SK-N-SH (cell line): ENCODE results near the gene SPSB4. TPM values are rescaled to one million over a fixed set of nuclear protein-coding genes. Genes with fewer than 3 reads are reported as not detected.

ENCODE experiments used
- CTCF ChIA-PET: fragments of 300-600, 350-600 bp; formaldehyde crosslinking; extraction: SDS; loops from one replicate; lab custom pipeline; 2021; lab: Yijun Ruan, JAX
- POLR2A ChIA-PET: fragments of 350-600 bp; sonication (Branson Sonifier 250); formaldehyde crosslinking; extraction: SDS; loops from one replicate; lab custom pipeline; 2020; ENCODE audit warnings: antibody characterized with exemption, inconsistent platforms; lab: Yijun Ruan, JAX
- DNase-seq: peaks from one replicate; pipeline ENCODE4 v3.0.0; 2012
- H2AFZ ChIP-seq: fragments of 200-600 bp; sonication (generic); 2 replicates; pipeline ENCODE4 v1.8.1; 2016; ENCODE audit warnings: antibody characterized with exemption, mild to moderate bottlenecking, low read depth
- H3F3A ChIP-seq: fragments of 200-600 bp; sonication (generic); replicated peaks from 2 replicates; pipeline ENCODE3; 2016; ENCODE audit warnings: antibody characterized with exemption, mild to moderate bottlenecking; ENCODE audit not compliant: insufficient read depth
- H3K27ac ChIP-seq, 2 experiments: fragments of 200-500 bp in 1 of 2; fragments of 200-600 bp in 1 of 2; sonication (Bioruptor generic) in 1 of 2; sonication (generic), shearing (Covaris generic) in 1 of 2; 2 replicates each; pipeline versions ENCODE4 v1.5.1 to v1.6.1; 2014 to 2016; ENCODE audit warnings: low read depth in 2 of 2, inconsistent platforms in 1 of 2, low read length in 1 of 2, mild to moderate bottlenecking in 1 of 2, mixed read lengths in 1 of 2
- H3K27me3 ChIP-seq: fragments of 200-600 bp; sonication (generic), shearing (Covaris generic); 2 replicates; pipeline ENCODE4 v1.6.1; 2016; ENCODE audit warnings: mixed run types; ENCODE audit not compliant: insufficient read depth
- H3K36me3 ChIP-seq, 2 experiments: fragments of 200-500 bp in 1 of 2; fragments of 200-600 bp in 1 of 2; sonication (Bioruptor generic) in 1 of 2; sonication (generic) in 1 of 2; replicated peaks in 1 of 2; 2 replicates each; pipeline versions ENCODE3 to v1.5.1; 2014 to 2016; ENCODE audit warnings: low read length in 1 of 2, mild to moderate bottlenecking in 1 of 2; ENCODE audit not compliant: insufficient read depth in 2 of 2, control insufficient read depth in 1 of 2
- H3K4me1 ChIP-seq, 2 experiments: fragments of 200-500 bp in 1 of 2; fragments of 200-600 bp in 1 of 2; sonication (Bioruptor generic) in 1 of 2; sonication (generic), shearing (Covaris generic) in 1 of 2; 2 replicates each; pipeline versions ENCODE4 v1.5.1 to v1.6.1; 2014 to 2016; ENCODE audit warnings: low read depth in 1 of 2, low read length in 1 of 2, mixed run types in 1 of 2; ENCODE audit not compliant: insufficient read depth in 2 of 2, control insufficient read depth in 1 of 2
- H3K4me2 ChIP-seq: fragments of 200-600 bp; sonication (generic), shearing (Covaris generic); 2 replicates; pipeline ENCODE4 v1.6.1; 2017; ENCODE audit warnings: mixed run types
- H3K4me3 ChIP-seq, 2 experiments: fragments of 200-500 bp in 1 of 2; fragments of 200-600 bp in 1 of 2; sonication (Bioruptor generic) in 1 of 2; sonication (generic), shearing (Covaris generic) in 1 of 2; 2 replicates each; pipeline versions ENCODE4 v1.5.1 to v1.8.1; 2014 to 2016; ENCODE audit warnings: low read depth in 2 of 2, inconsistent platforms in 1 of 2, low read length in 1 of 2, mild to moderate bottlenecking in 1 of 2, mixed read lengths in 1 of 2, moderate library complexity in 1 of 2
- H3K79me2 ChIP-seq: fragments of 200-600 bp; sonication (generic); 2 replicates; pipeline ENCODE4 v1.8.1; 2017; ENCODE audit warnings: mild to moderate bottlenecking; ENCODE audit not compliant: insufficient read depth
- H3K9ac ChIP-seq: fragments of 200-600 bp; sonication (generic); 2 replicates; pipeline ENCODE4 v1.6.1; 2017; ENCODE audit warnings: mixed run types
- H3K9me2 ChIP-seq: fragments of 200-600 bp; sonication (generic); 2 replicates; pipeline ENCODE4 v1.6.1; 2017; ENCODE audit warnings: mixed run types
- H3K9me3 ChIP-seq: fragments of 200-600 bp; sonication (generic); 2 replicates; pipeline ENCODE4 v1.6.1; 2017; ENCODE audit warnings: mixed run types, mild to moderate bottlenecking, moderate library complexity
- H4K20me1 ChIP-seq: fragments of 200-600 bp; sonication (generic); 2 replicates; pipeline ENCODE4 v1.6.1; 2017; ENCODE audit warnings: mild to moderate bottlenecking, mixed run types; ENCODE audit not compliant: insufficient read depth
- CHD2 ChIP-seq: fragments of 150-350 bp; IDR thresholded peaks from 2 replicates; pipeline ENCODE4 v1.6.1; 2018; ENCODE audit warnings: low read length; ENCODE audit not compliant: partially characterized antibody
- CTCF ChIP-seq: fragments of 200-600 bp; sonication (generic); IDR thresholded peaks from 2 replicates; pipeline ENCODE4 v1.6.1; 2017; ENCODE audit warnings: antibody characterized with exemption, mild to moderate bottlenecking, moderate library complexity
- ELF1 ChIP-seq: IDR thresholded peaks from 2 replicates; pipeline ENCODE4 v1.4.0; 2012
- EZH2phosphoT487 ChIP-seq: fragments of 200-600 bp; sonication (generic); IDR thresholded peaks from 2 replicates; pipeline ENCODE4 v1.6.1; 2017; ENCODE audit warnings: low read depth, mixed run types, mild to moderate bottlenecking, antibody characterized with exemption, moderate library complexity, borderline replicate concordance
- FOSL2 ChIP-seq: IDR thresholded peaks from 2 replicates; pipeline ENCODE4 v1.4.0; 2012; ENCODE audit warnings: low read depth, mild to moderate bottlenecking, moderate library complexity, borderline replicate concordance
- FOXJ3 ChIP-seq: sonication (generic); formaldehyde crosslinking; IDR thresholded peaks from 2 replicates; pipeline ENCODE4 v1.5.1; 2020; ENCODE audit warnings: mild to moderate bottlenecking, missing genetic modification reagents
- GATA2 ChIP-seq: sonication (generic); formaldehyde crosslinking; IDR thresholded peaks from 2 replicates; pipeline ENCODE4 v1.5.0; 2020; ENCODE audit warnings: mild to moderate bottlenecking, missing genetic modification reagents
- JUND ChIP-seq: IDR thresholded peaks from 2 replicates; pipeline ENCODE4 v1.4.0; 2012
- NFIC ChIP-seq: IDR thresholded peaks from 2 replicates; pipeline ENCODE4 v1.4.0; 2012; ENCODE audit warnings: borderline replicate concordance
- NRF1 ChIP-seq: IDR thresholded peaks from 2 replicates; pipeline ENCODE4 v1.6.1; 2012; ENCODE audit warnings: low read depth, mild to moderate bottlenecking, low read length
- RAD21 ChIP-seq: IDR thresholded peaks from 2 replicates; pipeline ENCODE4 v1.6.1; 2012; ENCODE audit warnings: mild to moderate bottlenecking, low read length
- RXRA ChIP-seq: IDR thresholded peaks from 2 replicates; pipeline ENCODE4 v1.4.0; 2012; ENCODE audit warnings: low read depth, mild to moderate bottlenecking, borderline replicate concordance
- SMC3 ChIP-seq: IDR thresholded peaks from 2 replicates; pipeline ENCODE4 v1.6.1; 2012; ENCODE audit warnings: low read depth, low read length, improper control_type of control experiment
- TAF1 ChIP-seq: IDR thresholded peaks from 2 replicates; pipeline ENCODE4 v1.6.1; 2012; ENCODE audit warnings: low read depth, mild to moderate bottlenecking, low read length, moderate library complexity, borderline replicate concordance
- TCF12 ChIP-seq: IDR thresholded peaks from 2 replicates; pipeline ENCODE4 v1.4.0; 2012
- USF1 ChIP-seq: IDR thresholded peaks from 2 replicates; pipeline ENCODE4 v1.4.0; 2012; ENCODE audit warnings: low read depth, borderline replicate concordance
- WGBS: methylation state at CpG from one replicate; pipeline ENCODE4 v1.1.6; 2017; ENCODE audit warnings: low lambda C conversion rate; 5-methylcytosine and 5-hydroxymethylcytosine counted together
- polyA plus RNA-seq, 3 experiments: library from polyadenylated mRNA; depleted of rRNA; stranded (reverse); fragments of >200 nt; gene quantifications; 2 replicates each; pipeline ENCODE4 v1.2.3, GENCODE V29; 2012

Gene SPSB4
- polyA plus RNA-seq, 1 of the 3 experiments (the other 2 are of a cell fraction), result 0.10 TPM

- Histone ChIP-seq H3K9ac (no peak overlapping the region), H3K79me2 (no peaks in the 10 kb centered on the region), H4K20me1 (no peaks in the 10 kb centered on the region), H3K4me3 (no peak overlapping the region), H3K9me3 (no peaks in the 10 kb centered on the region), H3K27ac (no peak overlapping the region), H3K4me1 (no peaks in the 10 kb centered on the region; a peak in 1 of 4 replicates), H3K36me3 (no peaks in the 10 kb centered on the region), H3K9me2 (no peaks in the 10 kb centered on the region), H2AFZ (no peak overlapping the region), H3K4me2 (no peak overlapping the region), H3K27me3 (no peaks in the 10 kb centered on the region), H3F3A (no peaks in the 10 kb centered on the region)
- ChIA-PET CTCF (interaction anchor here (0.8 to 9.0 kb wide), 9 partner anchors 9 to 116 kb away, joined by 3 to 77 read pairs (median 5); partner anchors contain the start of gene SPSB4), POLR2A (no interaction called here)
- TF ChIP-seq USF1, result no peak
- TF ChIP-seq JUND, result no peak
- no peak for TF ChIP-seq RXRA
- no peak for TF ChIP-seq EZH2phosphoT487
- no peak for TF ChIP-seq NFIC
- no peak for TF ChIP-seq NRF1
- TF ChIP-seq ELF1, result no peak
- TF ChIP-seq CHD2, result no peak
- no peak for TF ChIP-seq TAF1
- TF ChIP-seq TCF12, result no peak
- TF ChIP-seq FOSL2, result no peak
- no peak for TF ChIP-seq FOXJ3
- no peak for TF ChIP-seq SMC3
- DNase-seq, result no peak
- WGBS, result 29% methylated on average over 4 of the region's 10 CpGs
Measured at GRCh38 chr3:141114179-141114745, 63.1 kb downstream of the SPSB4 start.

GRCh38 chr3:141114816-141115460 is 63.8 kb downstream of the SPSB4 start:
- CTCF ChIA-PET, result interaction anchor here (0.6 to 9.0 kb wide), 20 partner anchors 10 to 117 kb away, joined by 3 to 77 read pairs (median 4); partner anchors contain the start of gene SPSB4
- H2AFZ ChIP-seq, result no peak overlapping the region
- H4K20me1 ChIP-seq, result no peaks in the 10 kb centered on the region
- no peaks in the 10 kb centered on the region for H3K9me2 ChIP-seq
- peak; percentile 50 for DNase-seq
- no peaks in the 10 kb centered on the region for H3K9me3 ChIP-seq
- 60% methylated on average over 12 of the region's 13 CpGs for WGBS
- H3K36me3 ChIP-seq, result no peaks in the 10 kb centered on the region
- H3F3A ChIP-seq, result no peaks in the 10 kb centered on the region
- no peaks in the 10 kb centered on the region for H3K4me1 ChIP-seq
- POLR2A ChIA-PET, result interaction anchor here (1.0 kb wide), 1 partner anchor 62 kb away, joined by 3 read pairs; no protein-coding TSS in a partner anchor
- no peak overlapping the region for H3K27ac ChIP-seq
- no peaks in the 10 kb centered on the region for H3K27me3 ChIP-seq
- H3K4me2 ChIP-seq, result no peak overlapping the region
- H3K79me2 ChIP-seq, result no peaks in the 10 kb centered on the region
- no peak for TF ChIP-seq FOXJ3
- no peak for TF ChIP-seq GATA2 (CRISPR knock-in tag)
- peak; percentile 28; the same call in 1 of the 2 replicates for TF ChIP-seq CTCF
- TF ChIP-seq RAD21, result peak; percentile 13; the same call in 1 of the 2 replicates
- H3K4me3 ChIP-seq, result no peak overlapping the region
- H3K9ac ChIP-seq, result no peak overlapping the region
